Activated T-helper 17 cell treated with anti-CD3 and anti-CD28 coated beads, Interleukin-2, amount 50 U/mL, for 72 hours (primary cell): ENCODE results near the gene MCAM. TPM values are rescaled to one million over a fixed set of nuclear protein-coding genes. Genes with fewer than 3 reads are reported as not detected.

Source experiments
- ATAC-seq: fragments of 150-1000 bp; cut with Tn5 transposase; replicated peaks from 2 replicates; pipeline ENCODE4 v1.10.0; 2021; ENCODE audit warnings: mild to moderate bottlenecking, moderate library complexity
- H3K27ac Mint-ChIP-seq: one replicate; pipeline ENCODE4 v1.8.0; 2022; ENCODE audit warnings: mixed read lengths
- H3K27me3 Mint-ChIP-seq: one replicate; pipeline ENCODE4 v1.8.0; 2022; ENCODE audit warnings: mixed read lengths
- H3K36me3 Mint-ChIP-seq: one replicate; pipeline ENCODE4 v1.8.0; 2022; ENCODE audit warnings: low read depth, mild to moderate bottlenecking, mixed read lengths
- H3K4me1 Mint-ChIP-seq: one replicate; pipeline ENCODE4 v1.8.0; 2022; ENCODE audit warnings: mixed read lengths
- H3K4me3 Mint-ChIP-seq: one replicate; pipeline ENCODE4 v1.8.0; 2022; ENCODE audit warnings: mild to moderate bottlenecking, mixed read lengths
- H3K9me3 Mint-ChIP-seq: one replicate; pipeline ENCODE4 v1.8.0; 2022; ENCODE audit warnings: mixed read lengths
- total RNA-seq, 2 donors: library from RNA; stranded (reverse); gene quantifications; one replicate each; pipeline ENCODE4 v1.2.3, GENCODE V29; 2022

MCAM gene
- total RNA-seq, 2 donors from 2014 or later = 8.2 to 31.1 TPM

DNA sequence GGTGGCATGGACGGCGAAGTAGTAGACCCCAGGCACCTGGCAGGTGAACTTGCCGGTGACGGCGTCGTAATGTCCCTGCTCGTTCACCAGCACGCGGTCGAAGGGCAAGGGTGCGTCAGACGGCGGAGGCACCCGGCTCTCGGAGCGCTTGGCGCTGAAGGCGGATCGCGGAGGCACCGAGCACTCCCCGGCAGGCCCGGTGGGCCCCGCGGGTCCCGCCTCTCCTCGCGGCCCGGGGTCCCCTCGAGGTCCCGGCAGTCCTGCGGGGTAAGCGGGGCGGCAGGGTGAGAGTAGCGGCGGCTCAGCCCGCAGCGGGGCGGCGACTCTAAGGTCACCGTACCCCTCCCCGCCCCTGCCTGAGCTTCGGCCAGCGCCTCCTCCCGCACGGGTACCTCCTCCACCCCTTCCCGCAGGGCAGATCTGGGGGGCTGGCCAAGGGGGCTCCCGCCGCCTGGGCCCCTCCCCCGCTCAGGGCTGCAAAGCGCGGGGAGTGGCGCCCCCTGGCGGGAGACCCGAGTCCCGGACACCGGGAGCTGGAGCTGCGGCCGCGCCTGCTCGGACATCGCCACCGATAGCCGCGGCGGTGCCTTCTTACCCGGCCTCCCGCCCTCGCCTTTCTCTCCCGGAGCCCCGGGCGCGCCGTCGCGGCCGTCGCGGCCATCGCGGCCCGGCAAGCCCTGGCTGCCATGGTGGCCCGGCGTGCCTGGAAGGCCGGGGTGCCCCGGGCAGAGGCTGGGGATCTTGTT is 22.8 kb upstream of the MCAM start:
- Mint-ChIP-seq H3K4me1 (peaks cover 12% of the 10 kb centered on the region), H3K4me3 (peak overlapping the region; percentile 41), H3K27me3 (peaks cover 26% of the 10 kb centered on the region), H3K9me3 (no peaks in the 10 kb centered on the region), H3K36me3 (peaks cover 6% of the 10 kb centered on the region), H3K27ac (no peak overlapping the region)
- peak; percentile 49 for ATAC-seq

DNA sequence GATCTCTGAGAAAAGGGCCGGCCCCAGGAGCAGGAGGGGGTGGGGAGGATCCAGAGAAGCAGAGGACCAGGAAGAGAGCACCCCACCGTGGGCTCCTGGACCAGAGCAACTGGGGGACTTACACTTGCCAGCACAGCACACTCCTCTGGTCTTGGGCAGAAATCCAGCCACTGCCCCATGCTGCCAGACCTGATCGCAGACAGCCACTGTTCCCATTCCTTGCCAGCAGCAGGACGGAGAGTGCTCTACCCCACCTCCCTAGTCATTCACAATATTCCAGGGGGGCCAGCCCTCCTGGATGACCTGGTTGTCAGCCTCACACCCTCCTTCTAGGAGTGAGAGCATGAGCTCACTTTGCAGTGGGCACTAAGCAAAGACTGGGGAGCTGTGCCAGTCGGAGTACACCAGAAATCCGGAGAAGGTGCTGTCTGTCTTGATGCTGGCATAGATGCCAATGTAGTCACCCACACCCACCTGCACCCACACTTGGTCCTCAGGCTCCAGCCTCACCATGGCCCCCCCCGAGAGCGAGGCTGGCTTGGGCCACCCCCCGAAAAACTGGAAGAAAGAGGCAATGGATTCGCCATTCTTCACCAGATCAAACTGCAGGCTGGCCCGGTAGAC is 22.1 kb upstream of the MCAM start:
- H3K9me3 Mint-ChIP-seq = no peaks in the 10 kb centered on the region
- peaks cover 12% of the 10 kb centered on the region for H3K4me1 Mint-ChIP-seq
- no peak for ATAC-seq
- no peak overlapping the region for H3K27ac Mint-ChIP-seq
- peak overlapping the region; percentile 41 for H3K4me3 Mint-ChIP-seq
- peaks cover 26% of the 10 kb centered on the region for H3K27me3 Mint-ChIP-seq
- peaks cover 6% of the 10 kb centered on the region for H3K36me3 Mint-ChIP-seq

DNA sequence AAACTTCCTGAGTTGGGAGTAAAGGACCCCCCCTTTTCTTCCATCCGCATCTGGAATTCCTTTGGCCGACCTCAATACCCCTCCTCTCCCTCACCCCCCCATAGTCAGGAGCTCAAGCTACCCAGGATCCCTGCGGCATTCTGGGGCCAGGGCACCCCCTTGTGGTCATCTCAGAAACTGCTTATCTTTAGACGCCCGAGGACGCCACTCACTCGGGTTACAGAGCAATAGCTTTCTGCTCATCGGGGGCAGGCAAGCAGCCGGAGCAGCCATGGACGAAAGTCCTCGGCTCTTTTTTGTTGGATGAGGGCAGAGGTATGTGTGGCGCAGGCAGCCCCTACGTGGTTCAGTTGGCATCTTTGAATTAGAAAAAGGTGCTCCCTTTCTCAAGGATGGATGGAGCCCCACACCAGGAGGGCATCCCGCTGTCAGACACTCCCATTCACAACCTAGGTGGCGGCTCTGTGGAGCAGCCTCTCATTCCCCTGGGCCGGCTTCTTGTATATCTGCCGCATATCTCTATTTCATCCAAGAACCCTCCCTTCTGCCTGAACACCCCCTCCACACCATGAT is 21.5 kb upstream of the MCAM start:
- Mint-ChIP-seq H3K4me1 (peaks cover 12% of the 10 kb centered on the region), H3K4me3 (peak overlapping the region; percentile 41), H3K27me3 (peaks cover 25% of the 10 kb centered on the region), H3K36me3 (peaks cover 6% of the 10 kb centered on the region), H3K9me3 (no peaks in the 10 kb centered on the region), H3K27ac (no peak overlapping the region)
- ATAC-seq = peak; percentile 29

DNA sequence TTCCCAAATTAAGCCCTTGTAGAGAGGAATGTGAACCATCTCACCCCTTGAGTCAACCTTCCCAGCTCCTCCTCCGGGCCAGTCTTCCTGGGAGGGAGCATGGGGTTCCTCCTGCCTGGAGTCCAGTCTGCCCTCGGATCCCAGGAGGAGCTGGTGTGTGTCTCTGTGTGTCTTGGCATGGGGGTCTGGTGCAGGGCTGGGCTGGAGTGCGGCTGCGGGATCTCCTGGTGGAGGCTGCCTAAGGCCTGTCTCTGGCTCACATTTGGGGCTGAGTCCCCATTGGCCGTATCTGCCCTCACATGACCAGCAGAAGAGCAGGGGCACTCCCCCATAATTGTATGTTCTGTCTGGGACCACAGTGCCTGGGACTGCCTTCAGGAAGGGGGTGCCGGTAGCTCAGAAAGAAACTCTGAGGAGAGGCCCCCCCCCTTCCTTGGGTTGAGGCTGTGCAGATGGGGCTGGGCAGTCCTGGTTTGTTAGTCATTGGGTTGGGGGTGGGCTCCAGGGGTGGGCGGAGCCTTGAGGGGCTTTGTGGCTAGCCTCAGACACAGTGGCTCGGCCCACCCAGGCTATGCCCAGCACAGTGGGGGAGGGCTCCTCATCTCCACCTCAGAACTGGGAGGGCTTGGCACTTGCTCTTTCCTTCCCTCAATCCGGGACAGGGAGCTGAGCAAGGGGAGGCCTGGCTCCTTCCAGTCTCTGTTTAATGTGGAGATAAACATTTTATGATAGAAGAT is 20.8 kb upstream of the MCAM start:
- H3K36me3 Mint-ChIP-seq = peaks cover 6% of the 10 kb centered on the region
- no peak overlapping the region for H3K27ac Mint-ChIP-seq
- H3K9me3 Mint-ChIP-seq = no peaks in the 10 kb centered on the region
- H3K4me1 Mint-ChIP-seq = peaks cover 12% of the 10 kb centered on the region
- no peak overlapping the region for H3K4me3 Mint-ChIP-seq
- peaks cover 19% of the 10 kb centered on the region for H3K27me3 Mint-ChIP-seq
- ATAC-seq = no peak

DNA sequence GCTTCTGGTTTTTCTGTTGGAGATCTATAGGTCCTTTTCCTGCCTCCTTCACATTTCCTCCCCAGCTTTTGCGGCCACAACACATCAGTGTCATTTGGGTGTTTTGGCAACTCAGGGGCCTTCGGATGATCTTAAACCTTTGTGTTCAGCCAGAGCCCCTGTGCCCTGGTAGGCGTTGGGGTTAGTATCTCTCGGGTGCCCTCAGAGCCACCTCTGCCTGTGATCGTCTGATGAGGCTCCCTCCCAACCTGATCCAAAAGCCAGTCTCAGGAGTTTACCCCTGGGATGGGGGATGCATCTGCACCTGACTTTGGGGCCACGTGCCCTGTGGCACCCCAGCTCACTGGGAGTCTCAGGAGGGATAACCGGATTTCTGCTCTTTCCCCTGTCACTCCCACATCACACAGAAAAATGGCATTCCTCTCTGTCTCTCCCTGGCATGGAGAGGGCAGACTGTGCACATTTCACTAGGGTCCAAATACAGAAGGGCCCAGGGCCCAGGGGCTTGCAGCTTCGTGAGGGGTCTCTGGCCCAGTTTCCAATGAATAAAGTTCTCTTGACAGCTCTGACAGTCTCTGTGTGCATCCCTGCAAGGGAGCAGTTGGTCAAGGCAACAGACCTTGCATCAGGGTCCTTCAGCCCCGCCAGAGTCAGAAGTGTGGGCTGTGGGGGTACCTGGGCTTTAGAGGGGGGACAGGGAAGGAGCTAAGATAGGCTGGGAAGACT is 20.0 kb upstream of the MCAM start:
- no peaks in the 10 kb centered on the region for H3K9me3 Mint-ChIP-seq
- H3K4me3 Mint-ChIP-seq = peak overlapping the region; percentile 38
- H3K4me1 Mint-ChIP-seq = peaks cover 12% of the 10 kb centered on the region
- H3K36me3 Mint-ChIP-seq = peaks cover 6% of the 10 kb centered on the region
- ATAC-seq = no peak
- H3K27ac Mint-ChIP-seq = no peak overlapping the region
- H3K27me3 Mint-ChIP-seq = peaks cover 17% of the 10 kb centered on the region

DNA sequence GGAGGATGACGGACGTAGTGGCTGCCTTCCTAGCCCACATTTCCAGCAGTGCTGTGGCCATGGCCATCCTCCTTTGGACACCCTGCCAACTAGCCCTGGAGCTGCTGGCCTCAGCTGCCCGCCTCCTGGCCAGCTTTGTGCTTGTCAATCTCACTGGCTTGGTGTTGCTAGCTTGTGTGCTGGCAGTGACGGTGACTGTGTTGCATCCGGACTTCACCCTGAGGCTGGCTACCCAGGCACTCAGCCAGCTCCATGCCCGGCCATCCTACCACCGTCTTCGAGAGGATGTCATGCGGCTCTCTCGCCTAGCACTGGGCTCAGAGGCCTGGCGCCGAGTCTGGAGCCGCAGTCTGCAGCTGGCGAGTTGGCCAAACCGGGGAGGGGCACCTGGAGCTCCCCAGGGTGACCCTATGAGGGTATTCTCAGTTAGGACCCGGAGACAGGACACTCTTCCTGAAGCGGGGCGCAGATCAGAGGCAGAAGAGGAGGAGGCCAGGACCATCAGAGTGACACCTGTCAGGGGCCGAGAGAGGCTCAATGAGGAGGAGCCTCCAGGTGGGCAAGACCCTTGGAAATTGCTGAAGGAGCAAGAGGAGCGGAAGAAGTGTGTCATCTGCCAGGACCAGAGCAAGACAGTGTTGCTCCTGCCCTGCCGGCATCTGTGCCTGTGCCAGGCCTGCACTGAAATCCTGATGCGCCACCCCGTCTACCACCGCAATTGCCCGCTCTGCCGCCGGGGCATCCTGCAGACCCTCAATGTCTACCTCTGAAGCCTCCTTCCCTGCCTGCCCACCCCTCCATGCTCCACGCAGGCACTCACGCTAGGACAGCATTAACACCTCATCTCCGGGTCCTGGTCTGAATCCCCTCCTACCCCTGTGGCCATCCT is 19.0 kb upstream of the MCAM start:
- H3K27ac Mint-ChIP-seq = no peak overlapping the region
- H3K4me1 Mint-ChIP-seq = peaks cover 8% of the 10 kb centered on the region
- no peak for ATAC-seq
- H3K4me3 Mint-ChIP-seq = peak overlapping the region; percentile 93
- H3K36me3 Mint-ChIP-seq = peaks cover 6% of the 10 kb centered on the region
- H3K9me3 Mint-ChIP-seq = no peaks in the 10 kb centered on the region
- H3K27me3 Mint-ChIP-seq = peaks cover 10% of the 10 kb centered on the region

DNA sequence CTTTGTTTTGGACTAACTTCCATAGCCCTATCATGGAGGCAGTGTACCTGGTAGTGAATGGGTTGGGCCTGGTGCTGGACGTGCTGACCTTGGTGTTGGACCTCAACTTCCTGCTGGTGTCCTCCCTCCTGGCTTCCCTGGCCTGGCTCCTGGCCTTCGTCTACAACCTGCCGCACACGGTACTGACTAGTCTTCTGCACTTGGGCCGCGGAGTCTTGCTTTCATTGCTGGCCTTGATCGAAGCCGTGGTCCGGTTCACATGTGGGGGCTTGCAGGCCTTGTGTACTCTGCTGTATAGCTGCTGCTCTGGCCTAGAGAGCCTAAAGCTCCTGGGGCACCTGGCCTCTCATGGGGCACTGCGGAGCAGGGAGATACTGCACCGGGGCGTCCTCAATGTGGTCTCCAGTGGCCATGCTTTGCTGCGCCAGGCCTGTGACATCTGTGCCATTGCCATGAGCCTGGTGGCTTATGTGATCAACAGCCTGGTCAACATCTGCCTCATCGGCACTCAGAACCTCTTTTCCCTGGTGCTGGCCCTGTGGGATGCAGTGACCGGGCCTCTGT is 18.2 kb upstream of the MCAM start:
- Mint-ChIP-seq H3K27me3 (peaks cover 12% of the 10 kb centered on the region), H3K9me3 (no peaks in the 10 kb centered on the region), H3K4me1 (peaks cover 6% of the 10 kb centered on the region), H3K36me3 (peaks cover 6% of the 10 kb centered on the region), H3K27ac (peak overlapping the region; percentile 93), H3K4me3 (peak overlapping the region; percentile 93)
- no peak for ATAC-seq

DNA sequence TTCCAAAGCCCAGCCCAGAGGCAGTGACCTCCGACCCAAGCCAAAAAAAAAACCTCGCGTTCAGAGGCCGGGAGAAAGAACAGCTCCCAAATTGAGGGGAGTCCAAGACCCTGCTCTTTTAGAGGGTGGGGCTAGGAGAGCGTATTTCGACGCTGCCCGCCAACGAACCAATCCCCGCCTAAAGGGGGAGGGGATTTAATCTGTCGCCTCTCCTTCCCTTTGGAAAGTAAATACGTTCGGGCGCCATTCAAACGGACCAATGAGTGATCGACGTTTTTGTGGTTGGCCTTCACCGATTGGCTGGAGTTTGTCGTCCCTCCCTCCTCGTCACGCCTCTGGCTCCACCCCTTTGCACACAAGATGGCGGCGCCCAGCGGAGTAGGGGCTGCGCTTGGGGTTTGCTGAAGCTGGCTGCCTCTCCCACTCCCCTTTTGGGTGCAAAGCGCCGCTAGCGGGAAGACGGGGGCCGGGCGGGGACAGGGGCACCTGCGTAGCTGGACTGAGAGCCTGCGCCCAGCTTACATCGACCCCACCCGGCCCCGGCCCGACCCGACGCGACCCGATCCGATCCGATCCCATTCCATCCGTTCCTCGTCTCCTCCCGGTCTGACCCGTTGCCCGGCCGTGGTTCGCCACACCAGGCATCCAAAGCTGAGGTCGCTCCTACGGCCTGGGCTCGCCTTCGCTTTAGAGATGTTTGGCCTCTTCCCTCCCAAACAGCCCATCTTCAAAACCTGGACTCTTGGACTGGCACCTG is 17.4 kb upstream of the MCAM start, which contains the start of gene RNF26:
Gene RNF26, plus strand, starts transcription at position 354 of the 757 bp plus-strand sequence. CDS start 596 bp downstream, outside the sequence.
- peaks cover 4% of the 10 kb centered on the region for H3K36me3 Mint-ChIP-seq
- H3K4me3 Mint-ChIP-seq = peak within 1 kb of the TSS; percentile 93
- peak within 1 kb of the TSS; percentile 93 for H3K27ac Mint-ChIP-seq
- peaks cover 14% of the 10 kb centered on the region for H3K27me3 Mint-ChIP-seq
- H3K4me1 Mint-ChIP-seq = peaks cover 6% of the 10 kb centered on the region
- no peaks in the 10 kb centered on the region for H3K9me3 Mint-ChIP-seq
- ATAC-seq = peak; percentile 98

DNA sequence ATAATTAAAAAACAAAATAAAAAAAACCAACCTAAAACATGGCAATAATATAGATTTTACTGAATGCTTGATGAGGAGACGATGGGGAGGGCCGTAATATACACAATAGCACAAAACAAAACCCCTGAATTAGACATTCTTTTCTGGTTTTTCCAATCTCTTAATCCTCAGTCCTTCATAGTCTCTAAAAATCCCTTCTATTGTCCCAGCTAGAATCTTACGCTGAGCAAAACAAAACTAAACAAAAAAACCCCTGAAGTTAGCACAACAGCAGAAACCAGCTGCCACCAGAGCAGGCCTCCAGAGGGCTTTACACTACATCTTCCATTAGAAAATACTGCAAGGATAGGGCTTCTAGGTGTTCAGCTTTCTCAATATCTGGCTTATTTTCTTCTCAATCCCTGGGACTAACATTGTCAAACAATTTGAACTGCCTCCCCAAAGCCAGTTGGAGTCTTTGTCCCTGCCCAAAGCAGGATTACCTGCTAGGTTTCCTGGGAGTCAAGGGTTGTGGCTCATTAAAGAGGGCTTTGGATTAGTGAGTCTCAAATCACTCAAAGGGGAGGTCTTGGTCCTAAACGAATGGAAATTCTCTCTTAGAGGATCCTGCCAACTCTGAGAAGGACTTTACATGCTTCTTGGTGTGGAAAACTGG is 15.3 kb upstream of the MCAM start:
- Mint-ChIP-seq H3K4me1 (no peaks in the 10 kb centered on the region), H3K4me3 (peak overlapping the region; percentile 93), H3K27ac (peak overlapping the region; percentile 93), H3K27me3 (peaks cover 13% of the 10 kb centered on the region), H3K36me3 (no peaks in the 10 kb centered on the region), H3K9me3 (no peaks in the 10 kb centered on the region)
- no peak for ATAC-seq

DNA sequence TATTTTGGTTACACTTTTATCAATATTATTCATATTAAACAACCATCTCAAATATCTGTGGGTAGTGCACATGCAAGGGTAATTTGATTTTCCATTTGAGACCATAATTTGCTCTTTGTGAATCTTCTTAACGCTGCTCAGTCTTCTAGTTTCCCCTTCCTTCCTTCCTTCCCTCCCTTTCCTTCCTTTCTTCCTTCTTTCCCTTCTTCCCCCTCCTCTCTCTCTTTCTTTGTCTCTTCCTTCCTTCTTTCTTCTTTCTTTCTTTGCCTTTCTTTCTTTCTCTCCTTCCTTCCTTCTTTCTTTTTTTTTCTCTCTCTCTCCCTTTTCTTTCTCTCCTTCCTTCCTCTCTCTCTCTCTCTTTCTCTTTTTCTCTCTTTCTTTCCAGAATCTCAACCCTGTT is 13.3 kb upstream of the MCAM start:
- Mint-ChIP-seq H3K27me3 (peaks cover 13% of the 10 kb centered on the region), H3K9me3 (no peaks in the 10 kb centered on the region), H3K4me1 (no peaks in the 10 kb centered on the region), H3K4me3 (no peak overlapping the region), H3K27ac (no peak overlapping the region), H3K36me3 (no peaks in the 10 kb centered on the region)
- no peak for ATAC-seq

DNA sequence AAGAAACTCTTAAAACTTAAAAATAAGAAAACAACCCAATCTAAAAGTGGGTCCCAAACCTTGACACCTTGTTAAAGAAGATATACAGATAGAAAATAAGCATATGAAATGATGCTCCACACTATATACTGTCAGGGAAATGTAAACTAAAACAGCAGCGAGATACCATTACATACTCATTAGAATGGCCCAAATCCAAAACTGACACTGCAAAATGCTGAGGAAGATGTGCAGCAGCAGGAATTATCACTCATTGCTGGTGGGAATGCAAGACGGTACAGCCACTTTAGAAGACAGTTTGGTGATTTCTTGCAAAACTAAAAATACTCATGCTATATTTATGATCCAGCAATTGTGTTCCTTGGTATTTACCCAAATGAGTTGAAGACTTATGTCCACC is 12.4 kb upstream of the MCAM start:
- Mint-ChIP-seq H3K36me3 (no peaks in the 10 kb centered on the region), H3K4me3 (no peak overlapping the region), H3K27me3 (peaks cover 13% of the 10 kb centered on the region), H3K4me1 (no peaks in the 10 kb centered on the region), H3K9me3 (no peaks in the 10 kb centered on the region), H3K27ac (no peak overlapping the region)
- ATAC-seq = no peak

DNA sequence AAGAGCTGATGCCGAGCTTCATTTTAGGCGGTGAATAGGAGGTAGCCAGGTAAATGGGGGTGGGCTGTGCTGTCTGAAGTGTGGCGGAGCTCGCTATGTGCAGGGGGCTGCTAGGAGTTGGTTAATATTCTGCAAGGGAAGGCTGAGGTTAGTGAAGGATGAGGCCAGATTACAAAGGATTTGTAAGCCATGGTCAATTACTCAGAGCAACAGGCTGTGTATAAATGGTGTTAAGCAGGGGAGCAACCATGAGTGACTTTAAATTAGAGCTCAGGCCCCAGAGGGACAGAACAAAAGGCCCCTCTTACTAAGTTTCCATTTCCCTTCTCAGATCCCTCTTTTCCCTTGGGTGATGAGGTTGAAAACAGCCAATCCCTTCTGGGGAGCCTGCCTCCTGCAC is 7.3 kb upstream of the MCAM start:
- no peak overlapping the region for H3K4me3 Mint-ChIP-seq
- no peak for ATAC-seq
- H3K27ac Mint-ChIP-seq = no peak overlapping the region
- H3K27me3 Mint-ChIP-seq = peaks cover 3% of the 10 kb centered on the region
- no peaks in the 10 kb centered on the region for H3K9me3 Mint-ChIP-seq
- H3K36me3 Mint-ChIP-seq = no peaks in the 10 kb centered on the region
- peaks cover 14% of the 10 kb centered on the region for H3K4me1 Mint-ChIP-seq
